Measurements from ENCODE around the gene IL31RA. TPM values are rescaled to one million over a fixed set of nuclear protein-coding genes. Genes with fewer than 3 reads are reported as not detected.
"Not testable (repeated sequence)": the region's sequence is repeated elsewhere in the genome, so short reads cannot be mapped to it uniquely, and the experiment has no call there.

The IL31RA gene
- total and polyA plus RNA-seq, 4 experiments from 2014 or later = not detected

DNA sequence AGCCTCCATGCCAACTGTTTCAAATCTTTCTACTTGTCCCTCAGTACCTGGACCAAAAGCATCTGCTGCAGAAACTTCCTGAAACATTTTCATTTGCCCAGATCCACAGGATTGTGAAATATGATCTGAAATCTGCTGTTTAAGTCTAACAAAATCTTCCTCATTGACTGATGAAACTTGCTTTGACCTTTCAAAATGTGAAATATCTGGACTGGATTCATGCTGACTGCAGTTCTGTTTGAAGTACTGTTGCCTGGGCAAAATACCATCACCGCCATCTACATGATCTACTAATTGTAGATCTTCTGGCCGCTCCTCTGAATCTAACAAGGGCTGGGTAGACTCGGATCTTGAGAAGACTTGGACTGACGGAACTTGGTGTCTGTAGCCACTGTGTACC lies 90.0 kb downstream of the IL31RA start:
- H3K27me3 Mint-ChIP-seq; intact Hi-C loops (cut with micrococcal nuclease); DNase-seq; H3K9me3 ChIP-seq (ENCODE audit: control insufficient read depth in 1 of 2, low read length in 2 of 2); POLR2A ChIA-PET (ENCODE audit: partially characterized antibody); H3K4me1 ChIP-seq (ENCODE audit: insufficient read depth, low read length); H3K4me3 Mint-ChIP-seq; H3K27ac ChIP-seq (ENCODE audit: low read depth, low read length); H3K9me3 Mint-ChIP-seq; H3K4me3 ChIP-seq (ENCODE audit: low read length in 2 of 2); H3K27me3 ChIP-seq (ENCODE audit: insufficient read depth, low read length): not testable (repeated sequence)
- H3K36me3 ChIP-seq (ENCODE audit: insufficient read depth, low read length) = peaks cover 36% of the 10 kb centered on the region
- H3K36me3 Mint-ChIP-seq = peaks cover 41 to 74% of the 10 kb centered on the region in 2 donors
- H3K27ac Mint-ChIP-seq = peak overlapping the region in 4 of 7 donors; percentile 24 to 63 (median 28)
- CTCF ChIA-PET (ENCODE audit: partially characterized antibody) = interaction anchor here (1.3 to 1.7 kb wide), 2 partner anchors 249 to 260 kb away, joined by 3 to 9 read pairs; no protein-coding TSS in a partner anchor
- peaks cover 4 to 16% (median 11%) of the 10 kb centered on the region in 4 donors for H3K4me1 Mint-ChIP-seq

DNA sequence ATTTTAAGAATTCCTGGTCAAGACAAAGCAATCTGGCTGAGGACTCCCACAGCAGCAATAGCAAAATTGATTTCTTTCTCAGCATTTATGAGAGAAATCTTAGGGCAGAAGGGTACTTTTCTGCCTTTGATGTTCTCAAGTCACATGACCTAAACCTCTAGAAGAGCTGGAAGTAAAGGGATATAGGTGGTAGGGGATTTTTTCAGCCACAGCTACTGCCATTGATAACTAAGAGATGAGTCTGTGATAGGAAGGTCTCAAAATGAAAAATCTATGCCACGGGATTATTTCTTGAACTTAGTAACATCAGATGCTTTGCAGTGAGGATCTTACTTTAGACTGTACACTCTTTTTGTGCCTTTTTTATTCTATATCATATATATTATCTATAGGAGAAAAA lies 108.1 kb downstream of the IL31RA start:
- H3K27me3 ChIP-seq (ENCODE audit: insufficient read depth, low read length) = no peaks in the 10 kb centered on the region
- intact Hi-C loops (cut with micrococcal nuclease) = no loop called here
- peak in 1 of 5 donors; percentile 9 for DNase-seq
- peaks cover 48 to 63% of the 10 kb centered on the region in 2 donors for H3K36me3 Mint-ChIP-seq
- H3K27me3 Mint-ChIP-seq = no peaks in the 10 kb centered on the region
- H3K4me1 Mint-ChIP-seq = peaks cover 5 to 10% (median 7%) of the 10 kb centered on the region in 4 donors
- peak overlapping the region in 6 of 7 donors; percentile 30 to 81 (median 44) for H3K27ac Mint-ChIP-seq
- no peak overlapping the region for H3K4me3 Mint-ChIP-seq
- H3K27ac ChIP-seq (ENCODE audit: low read depth, low read length) = no peak overlapping the region
- ChIA-PET CTCF (ENCODE audit: partially characterized antibody) (interaction anchor here (0.5 to 1.3 kb wide), 2 partner anchors 23 to 241 kb away, joined by 3 to 4 read pairs; no protein-coding TSS in a partner anchor), POLR2A (ENCODE audit: partially characterized antibody) (interaction anchor here (0.8 kb wide), 1 partner anchor 28 kb away, joined by 3 read pairs; no protein-coding TSS in a partner anchor)
- H3K9me3 Mint-ChIP-seq = no peaks in the 10 kb centered on the region
- no peaks in the 10 kb centered on the region for H3K4me1 ChIP-seq (ENCODE audit: insufficient read depth, low read length)
- no peaks in the 10 kb centered on the region for H3K9me3 ChIP-seq (ENCODE audit: control insufficient read depth in 1 of 2, low read length in 2 of 2)
- H3K36me3 ChIP-seq (ENCODE audit: insufficient read depth, low read length) = peaks cover 51% of the 10 kb centered on the region
- H3K4me3 ChIP-seq (ENCODE audit: low read length in 2 of 2) = no peak overlapping the region

DNA sequence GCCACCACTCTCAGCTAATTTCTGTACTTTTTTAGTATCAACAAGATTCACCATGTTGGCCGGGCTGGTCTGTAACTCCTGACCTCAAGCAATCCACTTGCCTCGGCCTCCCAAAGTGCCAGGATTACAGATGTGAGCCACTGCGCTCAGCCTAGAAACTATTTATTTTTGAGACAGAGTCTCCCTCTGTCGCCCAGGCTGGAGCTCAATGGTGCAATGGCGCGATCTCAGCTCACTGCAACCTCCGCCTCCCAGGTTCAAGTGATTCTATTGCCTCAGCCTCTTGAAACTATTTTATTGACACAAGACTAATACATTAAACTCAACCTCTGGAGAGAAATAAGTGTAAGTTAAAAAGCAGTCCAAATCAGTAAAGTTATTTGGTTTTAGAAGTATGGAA lies 109.6 kb downstream of the IL31RA start:
- Mint-ChIP-seq H3K9me3 (no peaks in the 10 kb centered on the region), H3K36me3 (peaks cover 47 to 56% of the 10 kb centered on the region in 2 donors), H3K4me1 (peaks cover 5 to 12% (median 11%) of the 10 kb centered on the region in 4 donors), H3K27me3 (no peaks in the 10 kb centered on the region), H3K4me3 (no peak overlapping the region), H3K27ac (peak overlapping the region in 2 of 7 donors; percentile 27 to 38)
- ChIA-PET CTCF (ENCODE audit: partially characterized antibody) (interaction anchor here (1.3 kb wide), 1 partner anchor 15 kb away, joined by 3 read pairs; no protein-coding TSS in a partner anchor), POLR2A (ENCODE audit: partially characterized antibody) (interaction anchor here (2.1 kb wide), 1 partner anchor 10 kb away, joined by 5 read pairs; no protein-coding TSS in a partner anchor)
- DNase-seq = no peak
- Histone ChIP-seq H3K4me1 (ENCODE audit: insufficient read depth, low read length) (no peaks in the 10 kb centered on the region), H3K4me3 (ENCODE audit: low read length in 2 of 2) (no peak overlapping the region), H3K27ac (ENCODE audit: low read depth, low read length) (no peak overlapping the region), H3K9me3 (ENCODE audit: control insufficient read depth in 1 of 2, low read length in 2 of 2) (no peaks in the 10 kb centered on the region), H3K27me3 (ENCODE audit: insufficient read depth, low read length) (no peaks in the 10 kb centered on the region), H3K36me3 (ENCODE audit: insufficient read depth, low read length) (peaks cover 38% of the 10 kb centered on the region)
- intact Hi-C loops (cut with micrococcal nuclease) = no loop called here

DNA sequence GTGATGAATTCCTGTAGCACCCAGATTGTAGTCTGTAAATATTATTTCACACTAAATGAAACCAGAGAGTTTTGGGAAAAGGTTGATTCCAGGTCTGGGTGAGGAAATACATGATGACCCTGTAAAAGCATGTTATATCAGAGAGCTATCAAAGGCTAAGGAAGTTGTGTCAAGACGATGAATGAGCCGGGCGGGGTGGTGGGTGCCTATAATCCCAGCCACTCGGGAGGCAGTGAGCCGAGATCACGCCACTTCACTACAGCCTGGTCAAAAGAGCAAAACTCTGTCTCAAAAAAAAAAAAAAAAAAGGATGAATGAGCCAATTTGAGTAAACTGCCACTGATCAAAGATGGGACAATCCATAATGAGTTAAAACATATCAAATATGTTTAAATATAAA lies 114.4 kb downstream of the IL31RA start:
- Mint-ChIP-seq H3K9me3 (no peaks in the 10 kb centered on the region), H3K4me1 (peaks cover 12 to 31% (median 17%) of the 10 kb centered on the region in 4 donors), H3K27ac (peak overlapping the region in 1 of 7 donors; percentile 31), H3K36me3 (peaks cover 42 to 57% of the 10 kb centered on the region in 2 donors), H3K27me3 (no peaks in the 10 kb centered on the region), H3K4me3 (no peak overlapping the region)
- intact Hi-C loops (cut with micrococcal nuclease) = no loop called here
- no peaks in the 10 kb centered on the region for H3K9me3 ChIP-seq (ENCODE audit: control insufficient read depth in 1 of 2, low read length in 2 of 2)
- H3K36me3 ChIP-seq (ENCODE audit: insufficient read depth, low read length) = peaks cover 33% of the 10 kb centered on the region
- H3K4me1 ChIP-seq (ENCODE audit: insufficient read depth, low read length) = peaks cover 10% of the 10 kb centered on the region
- no peaks in the 10 kb centered on the region for H3K27me3 ChIP-seq (ENCODE audit: insufficient read depth, low read length)
- CTCF ChIA-PET (ENCODE audit: partially characterized antibody) = interaction anchor here (1.0 to 1.3 kb wide), 2 partner anchors 12 to 29 kb away, joined by 3 read pairs; no protein-coding TSS in a partner anchor
- POLR2A ChIA-PET (ENCODE audit: partially characterized antibody) = no interaction called here
- no peak overlapping the region for H3K27ac ChIP-seq (ENCODE audit: low read depth, low read length)
- no peak overlapping the region for H3K4me3 ChIP-seq (ENCODE audit: low read length in 2 of 2)
- no peak for DNase-seq

DNA sequence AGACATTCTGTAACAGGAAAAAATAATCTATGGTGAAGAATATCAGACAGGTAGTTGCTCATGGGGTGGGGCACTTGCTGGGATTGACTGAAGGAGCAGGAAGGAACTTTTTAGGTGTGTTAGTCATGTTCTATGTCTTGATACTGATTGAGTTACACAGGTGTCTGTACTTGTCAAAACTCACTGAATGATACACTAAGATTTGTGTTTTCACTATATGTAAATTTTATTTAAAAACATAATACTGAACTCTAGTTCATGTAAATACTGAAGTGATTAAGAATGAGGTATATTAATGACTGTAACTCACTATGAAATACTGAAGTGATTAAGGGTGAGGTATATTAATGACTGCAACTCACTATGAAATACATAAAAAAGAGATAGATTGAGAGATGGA lies 115.1 kb downstream of the IL31RA start:
- no peak overlapping the region for H3K4me3 Mint-ChIP-seq
- no peak overlapping the region for H3K27ac ChIP-seq (ENCODE audit: low read depth, low read length)
- ChIA-PET POLR2A (ENCODE audit: partially characterized antibody) (no interaction called here), CTCF (ENCODE audit: partially characterized antibody) (interaction anchor here (1.0 to 1.3 kb wide), 2 partner anchors 11 to 30 kb away, joined by 3 read pairs; no protein-coding TSS in a partner anchor)
- peaks cover 36 to 55% of the 10 kb centered on the region in 2 donors for H3K36me3 Mint-ChIP-seq
- H3K9me3 ChIP-seq (ENCODE audit: control insufficient read depth in 1 of 2, low read length in 2 of 2) = no peaks in the 10 kb centered on the region
- H3K9me3 Mint-ChIP-seq = no peaks in the 10 kb centered on the region
- H3K27me3 ChIP-seq (ENCODE audit: insufficient read depth, low read length) = no peaks in the 10 kb centered on the region
- peak overlapping the region in 3 of 7 donors; percentile 14 to 48 (median 24) for H3K27ac Mint-ChIP-seq
- peaks cover 25% of the 10 kb centered on the region for H3K36me3 ChIP-seq (ENCODE audit: insufficient read depth, low read length)
- DNase-seq = no peak
- peaks cover 18 to 37% (median 23%) of the 10 kb centered on the region in 4 donors for H3K4me1 Mint-ChIP-seq
- intact Hi-C loops (cut with micrococcal nuclease) = no loop called here
- no peaks in the 10 kb centered on the region for H3K27me3 Mint-ChIP-seq
- H3K4me1 ChIP-seq (ENCODE audit: insufficient read depth, low read length) = peaks cover 18% of the 10 kb centered on the region
- H3K4me3 ChIP-seq (ENCODE audit: low read length in 2 of 2) = no peak overlapping the region

DNA sequence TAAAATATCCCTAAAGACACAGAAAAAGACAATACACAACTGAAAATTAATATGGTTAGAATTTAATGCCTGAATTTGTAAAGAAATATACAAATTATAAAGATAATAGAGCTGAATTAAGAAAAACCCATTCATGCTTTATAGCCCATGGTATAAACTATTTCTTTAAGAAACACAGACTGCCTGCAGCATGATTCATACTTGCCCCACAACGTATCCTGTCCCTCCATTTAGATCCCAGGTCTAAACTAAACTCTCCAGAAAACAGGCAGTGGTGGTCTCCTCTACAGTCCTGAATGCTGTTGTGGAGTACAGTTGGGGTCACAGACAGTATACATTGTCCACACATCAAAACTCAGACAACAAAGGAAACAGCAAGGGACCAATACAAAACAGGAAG lies 118.8 kb downstream of the IL31RA start:
- no peak overlapping the region for H3K4me3 ChIP-seq (ENCODE audit: low read length in 2 of 2)
- intact Hi-C loops (cut with micrococcal nuclease) = loop anchor here (2.0 to 10.0 kb wide), 2 partner anchors 15 to 865 kb away; no protein-coding TSS in a partner anchor
- H3K27me3 Mint-ChIP-seq = no peaks in the 10 kb centered on the region
- H3K36me3 Mint-ChIP-seq = peaks cover 35 to 57% of the 10 kb centered on the region in 2 donors
- H3K4me1 Mint-ChIP-seq = peaks cover 30 to 57% (median 36%) of the 10 kb centered on the region in 4 donors
- no peaks in the 10 kb centered on the region for H3K9me3 ChIP-seq (ENCODE audit: control insufficient read depth in 1 of 2, low read length in 2 of 2)
- peak overlapping the region in 4 of 8 donors; percentile 8 to 62 (median 24) for H3K4me3 Mint-ChIP-seq
- ChIA-PET CTCF (ENCODE audit: partially characterized antibody) (interaction anchor here (1.1 to 1.6 kb wide), 2 partner anchors 8 to 231 kb away, joined by 4 to 6 read pairs; no protein-coding TSS in a partner anchor), POLR2A (ENCODE audit: partially characterized antibody) (interaction anchor here (0.6 to 1.6 kb wide), 2 partner anchors 8 to 19 kb away, joined by 3 to 5 read pairs; no protein-coding TSS in a partner anchor)
- peaks cover 14% of the 10 kb centered on the region for H3K36me3 ChIP-seq (ENCODE audit: insufficient read depth, low read length)
- H3K27ac Mint-ChIP-seq = peak overlapping the region in 5 of 7 donors; percentile 5 to 90 (median 37)
- no peak overlapping the region for H3K27ac ChIP-seq (ENCODE audit: low read depth, low read length)
- no peaks in the 10 kb centered on the region for H3K27me3 ChIP-seq (ENCODE audit: insufficient read depth, low read length)
- no peak for DNase-seq
- no peaks in the 10 kb centered on the region for H3K9me3 Mint-ChIP-seq
- peaks cover 35% of the 10 kb centered on the region for H3K4me1 ChIP-seq (ENCODE audit: insufficient read depth, low read length)
